HCT116 (cell line): ENCODE measurements around the gene IRF8. TPM values are rescaled to one million over a fixed set of nuclear protein-coding genes. Genes with fewer than 3 reads are reported as not detected.

ENCODE experiments used
- ATAC-seq: fragments of 200-7000 bp; cut with Tn5 transposase; 2 replicates; pipeline ENCODE4 v1.9.1; 2020; ENCODE audit warnings: mild to moderate bottlenecking, moderate library complexity
- Bru-seq: library from RNA; stranded (reverse); fragments of 400-500 nt; gene quantifications from one replicate; lab custom pipeline; 2021; lab: Mats Ljungman, UMichigan
- BruChase-seq, 2 experiments: library from RNA; stranded (reverse); fragments of 400-500 nt; gene quantifications; one replicate each; lab custom pipeline; 2021; lab: Mats Ljungman, UMichigan
- BruUV-seq: library from RNA; stranded (reverse); fragments of 400-500 nt; replicated peaks from 2 replicates; lab custom pipeline; 2021; lab: Mats Ljungman, UMichigan
- CTCF ChIA-PET: fragments of 300-600 bp; sonication (Branson Sonifier 250); formaldehyde crosslinking; loops from one replicate; lab custom pipeline; 2021; ENCODE audit warnings: antibody characterized with exemption; lab: Charles Lee
- POLR2A ChIA-PET: fragments of 300-600, 350-600 bp; sonication (Branson Sonifier 250); formaldehyde crosslinking; loops from one replicate; lab custom pipeline; 2021; ENCODE audit warnings: antibody characterized with exemption; lab: Charles Lee
- RAD21 ChIA-PET, 2 experiments: fragments of 300-600 bp; sonication (Branson Sonifier 250); formaldehyde crosslinking; loops; one replicate each; lab custom pipeline; 2023; ENCODE audit warnings: low total read pairs in 2 of 2; ENCODE audit not compliant: uncharacterized antibody in 2 of 2, unreplicated experiment in 2 of 2, low non-redundant PET in 1 of 2; lab: Charles Lee
- DNase-seq: peaks from one replicate; pipeline ENCODE4 v3.0.0-alpha.2; 2010; ENCODE audit warnings: low read depth, low spot score
- H2AFZ ChIP-seq: fragments of 200-600 bp; shearing (Covaris generic), sonication (generic); 2 replicates; pipeline ENCODE4 v1.6.1; 2017; ENCODE audit warnings: low read depth, mixed run types, mixed read lengths, antibody characterized with exemption, low read length; ENCODE audit not compliant: poor library complexity, severe bottlenecking
- H3K27ac ChIP-seq: 2 replicates; pipeline ENCODE4 v1.5.1; 2012; ENCODE audit warnings: low read depth, low read length
- H3K27me3 ChIP-seq: fragments of 200-600 bp; sonication (generic); 2 replicates; pipeline ENCODE4 v1.6.1; 2016; ENCODE audit warnings: mixed run types, low read length, mixed read lengths; ENCODE audit not compliant: insufficient read depth
- H3K36me3 ChIP-seq, 2 experiments: fragments of 200-500 bp in 1 of 2; fragments of 200-600 bp in 1 of 2; sonication (Bioruptor generic) in 1 of 2; sonication (generic) in 1 of 2; 2 replicates each; pipeline versions ENCODE4 v1.5.1 to v1.6.1; 2014 to 2016; ENCODE audit warnings: low read length in 2 of 2, inconsistent platforms in 1 of 2, mixed read lengths in 1 of 2, mixed run types in 1 of 2; ENCODE audit not compliant: insufficient read depth in 2 of 2, control insufficient read depth in 1 of 2
- H3K4me1 ChIP-seq, 2 experiments: fragments of 200-600 bp in 1 of 2; sonication (generic) in 1 of 2; 2 replicates each; pipeline versions ENCODE4 v1.5.1 to v1.6.1; 2012 to 2017; ENCODE audit warnings: low read length in 2 of 2, inconsistent platforms in 1 of 2, mild to moderate bottlenecking in 1 of 2, mixed read lengths in 1 of 2, mixed run types in 1 of 2, moderate library complexity in 1 of 2; ENCODE audit not compliant: insufficient read depth in 2 of 2, control insufficient read depth in 1 of 2
- H3K4me2 ChIP-seq: fragments of 200-600 bp; sonication (generic); 2 replicates; pipeline ENCODE4 v1.6.1; 2017; ENCODE audit warnings: mixed run types, low read length, mixed read lengths
- H3K4me3 ChIP-seq, 2 experiments: fragments of 200-600 bp in 1 of 2; sonication (generic) in 1 of 2; replicated peaks in 1 of 2; 2 replicates each; pipeline ENCODE4 v1.5.1; 2011 to 2016; ENCODE audit warnings: low read length in 2 of 2, control low read depth in 1 of 2, low read depth in 1 of 2, mild to moderate bottlenecking in 1 of 2, mixed read lengths in 1 of 2, mixed run types in 1 of 2
- H3K79me2 ChIP-seq: fragments of 200-600 bp; sonication (generic); 2 replicates; pipeline ENCODE4 v1.6.1; 2017; ENCODE audit warnings: mild to moderate bottlenecking, mixed run types, low read length, moderate library complexity, mixed read lengths; ENCODE audit not compliant: insufficient read depth
- H3K9ac ChIP-seq: fragments of 200-600 bp; sonication (generic); 2 replicates; pipeline ENCODE4 v1.6.1; 2016; ENCODE audit warnings: low read length, mixed read lengths
- H3K9me2 ChIP-seq: fragments of 200-600 bp; sonication (generic), shearing (Covaris generic); 2 replicates; pipeline ENCODE4 v1.6.1; 2017; ENCODE audit warnings: mixed run types, mild to moderate bottlenecking, moderate library complexity; ENCODE audit not compliant: insufficient read depth
- H3K9me3 ChIP-seq, 2 experiments: fragments of 200-500 bp in 1 of 2; fragments of 200-600 bp in 1 of 2; sonication (Bioruptor generic) in 1 of 2; sonication (generic) in 1 of 2; 2 replicates each; pipeline ENCODE4 v1.6.1; 2014 to 2017; ENCODE audit warnings: low read length in 2 of 2, mixed read lengths in 2 of 2, inconsistent platforms in 1 of 2, low read depth in 1 of 2, mild to moderate bottlenecking in 1 of 2, mixed run types in 1 of 2, moderate library complexity in 1 of 2; ENCODE audit not compliant: control insufficient read depth in 1 of 2, insufficient read depth in 1 of 2
- H4K20me1 ChIP-seq: fragments of 200-600 bp; sonication (generic), shearing (Covaris generic); 2 replicates; pipeline ENCODE4 v1.6.1; 2017; ENCODE audit warnings: mixed run types, mild to moderate bottlenecking, moderate library complexity; ENCODE audit not compliant: insufficient read depth
- EGR1 ChIP-seq: IDR thresholded peaks from 2 replicates; pipeline ENCODE4 v1.6.1; 2012; ENCODE audit warnings: low read depth
- ELF1 ChIP-seq: IDR thresholded peaks from 2 replicates; pipeline ENCODE4 v1.6.1; 2012; ENCODE audit warnings: low read depth, borderline replicate concordance
- EZH2 ChIP-seq: fragments of 200-600 bp; sonication (generic); IDR thresholded peaks from 2 replicates; pipeline ENCODE4 v1.6.1; 2017; ENCODE audit warnings: antibody characterized with exemption, mixed run types
- FOSL1 ChIP-seq: IDR thresholded peaks from 2 replicates; pipeline ENCODE4 v1.6.1; 2012; ENCODE audit warnings: low read depth
- JUND ChIP-seq: IDR thresholded peaks from 2 replicates; pipeline ENCODE4 v1.6.1; 2012
- POLR2A ChIP-seq: IDR thresholded peaks from 2 replicates; pipeline ENCODE4 v1.7.0; 2011; ENCODE audit warnings: borderline replicate concordance; ENCODE audit not compliant: insufficient read depth, insufficient read length; ENCODE audit errors: extremely low read depth
- RAD21 ChIP-seq: IDR thresholded peaks from 2 replicates; pipeline ENCODE4 v1.6.1; 2012; ENCODE audit warnings: low read depth, mild to moderate bottlenecking
- SIN3A ChIP-seq: IDR thresholded peaks from 2 replicates; pipeline ENCODE4 v1.6.1; 2012; ENCODE audit warnings: low read depth
- SRF ChIP-seq: IDR thresholded peaks from 2 replicates; pipeline ENCODE4 v1.6.1; 2012; ENCODE audit warnings: low read depth
- TCF7L2 ChIP-seq: IDR thresholded peaks from 2 replicates; pipeline ENCODE4 v1.7.0; 2011; ENCODE audit warnings: borderline replicate concordance, inconsistent platforms; ENCODE audit not compliant: insufficient read depth, insufficient read length; ENCODE audit errors: extremely low read depth
- YY1 ChIP-seq: IDR thresholded peaks from 2 replicates; pipeline ENCODE4 v1.6.1; 2011; ENCODE audit warnings: low read length, low read depth, moderate library complexity, mild to moderate bottlenecking; ENCODE audit not compliant: insufficient replicate concordance; ENCODE audit errors: extremely low read depth
- ZBTB33 ChIP-seq: IDR thresholded peaks from 2 replicates; pipeline ENCODE4 v1.6.1; 2011; ENCODE audit warnings: mild to moderate bottlenecking, low read length, moderate library complexity; ENCODE audit not compliant: insufficient replicate concordance; ENCODE audit errors: extremely low read depth
- ZFX ChIP-seq: fragments of 450-650 bp; IDR thresholded peaks from 2 replicates; pipeline ENCODE4 v1.6.1; 2017
- intact Hi-C: fragments of 100-400 bp; cut with micrococcal nuclease; formaldehyde crosslinking; loops from 2 replicates; pipeline ENCODE4 v1.10.0; 2022
- long read RNA-seq: library from polyadenylated mRNA; unstranded; transcript quantifications from one replicate; pipeline ENCODE4 v2.0.0, GENCODE V29; 2021; ENCODE audit not compliant: unreplicated experiment
- polyA plus RNA-seq: library from polyadenylated mRNA; unstranded; fragments of >200 nt; gene quantifications from 2 replicates; pipeline ENCODE4 v1.2.1, GENCODE V29; 2012; ENCODE audit warnings: missing spikeins
- total RNA-seq: library from RNA; stranded (reverse); gene quantifications from one replicate; pipeline ENCODE4 v1.2.1, GENCODE V29; 2021; ENCODE audit not compliant: unreplicated experiment
- TF ChIP-seq, protein P1 (sequence below): IDR thresholded peaks from 2 replicates; pipeline ENCODE4 v1.6.1; 2012; ENCODE audit warnings: low read depth
- TF ChIP-seq, protein P2 (sequence below), 3 experiments: fragments of 200-600 bp in 1 of 3; sonication (generic) in 1 of 3; IDR thresholded peaks in 2 of 3; conservative IDR thresholded peaks in 1 of 3; 2 replicates each; pipeline ENCODE4 v1.5.1; 2012 to 2017; ENCODE audit warnings: low read depth in 2 of 3, low read length in 2 of 3, antibody characterized with exemption in 1 of 3, borderline replicate concordance in 1 of 3, control low read depth in 1 of 3, mild to moderate bottlenecking in 1 of 3, mixed read lengths in 1 of 3, mixed run types in 1 of 3, moderate library complexity in 1 of 3; ENCODE audit not compliant: insufficient read depth in 1 of 3
- TF ChIP-seq, protein P3 (sequence below): IDR thresholded peaks from 2 replicates; pipeline ENCODE4 v1.6.1; 2012

IRF8 gene
- 0.61 TPM for total RNA-seq
- polyA plus RNA-seq, result not detected in 2 replicates
- not detected for Bru-seq, nascent RNA
- not detected for BruChase-seq, experiment 1, labeled RNA remaining after a 6-hour chase
- BruChase-seq, experiment 2, labeled RNA remaining after a 2-hour chase, result not detected
- long read RNA-seq, result 0 reads

GRCh38 chr16:85898521-85899442, at the start of gene IRF8:
Gene IRF8, plus strand, starts transcription at chr16:85899162. Its CDS starts 3,854 bp downstream, at chr16:85903016.
- Histone ChIP-seq H2AFZ (no peak within 1 kb of the TSS), H3K9me2 (no peaks in the 10 kb centered on the region)
- intact Hi-C loops, result no loop called here

More at GRCh38 chr16:85898521-85899442, at the start of gene IRF8:
- ATAC-seq, result no peak
- Histone ChIP-seq H3K79me2 (no peaks in the 10 kb centered on the region), H3K27ac (no peak within 1 kb of the TSS), H3K9ac (no peak within 1 kb of the TSS), H3K27me3 (peaks cover 28% of the 10 kb centered on the region; the same call in 1 of the 2 replicates), H3K9me3 (no peaks in the 10 kb centered on the region), H3K4me1 (no peaks in the 10 kb centered on the region), H3K4me2 (no peak within 1 kb of the TSS), H4K20me1 (no peaks in the 10 kb centered on the region), H3K36me3 (no peaks in the 10 kb centered on the region), H3K4me3 (no peak within 1 kb of the TSS)
- ChIA-PET CTCF (interaction anchor here (1.1 kb wide), 1 partner anchor 77 kb away, joined by 3 read pairs; no protein-coding TSS in a partner anchor), POLR2A (no interaction called here), RAD21 (no interaction called here)
- TF ChIP-seq POLR2A (no peak), FOSL1 (no peak), RAD21 (no peak), JUND (no peak), ELF1 (no peak), EGR1 (no peak), SRF (no peak), SIN3A (no peak), EZH2 (no peak), ZBTB33 (no peak), TCF7L2 (no peak), ZFX (no peak), YY1 (no peak)
- TF ChIP-seq, protein P1, sequence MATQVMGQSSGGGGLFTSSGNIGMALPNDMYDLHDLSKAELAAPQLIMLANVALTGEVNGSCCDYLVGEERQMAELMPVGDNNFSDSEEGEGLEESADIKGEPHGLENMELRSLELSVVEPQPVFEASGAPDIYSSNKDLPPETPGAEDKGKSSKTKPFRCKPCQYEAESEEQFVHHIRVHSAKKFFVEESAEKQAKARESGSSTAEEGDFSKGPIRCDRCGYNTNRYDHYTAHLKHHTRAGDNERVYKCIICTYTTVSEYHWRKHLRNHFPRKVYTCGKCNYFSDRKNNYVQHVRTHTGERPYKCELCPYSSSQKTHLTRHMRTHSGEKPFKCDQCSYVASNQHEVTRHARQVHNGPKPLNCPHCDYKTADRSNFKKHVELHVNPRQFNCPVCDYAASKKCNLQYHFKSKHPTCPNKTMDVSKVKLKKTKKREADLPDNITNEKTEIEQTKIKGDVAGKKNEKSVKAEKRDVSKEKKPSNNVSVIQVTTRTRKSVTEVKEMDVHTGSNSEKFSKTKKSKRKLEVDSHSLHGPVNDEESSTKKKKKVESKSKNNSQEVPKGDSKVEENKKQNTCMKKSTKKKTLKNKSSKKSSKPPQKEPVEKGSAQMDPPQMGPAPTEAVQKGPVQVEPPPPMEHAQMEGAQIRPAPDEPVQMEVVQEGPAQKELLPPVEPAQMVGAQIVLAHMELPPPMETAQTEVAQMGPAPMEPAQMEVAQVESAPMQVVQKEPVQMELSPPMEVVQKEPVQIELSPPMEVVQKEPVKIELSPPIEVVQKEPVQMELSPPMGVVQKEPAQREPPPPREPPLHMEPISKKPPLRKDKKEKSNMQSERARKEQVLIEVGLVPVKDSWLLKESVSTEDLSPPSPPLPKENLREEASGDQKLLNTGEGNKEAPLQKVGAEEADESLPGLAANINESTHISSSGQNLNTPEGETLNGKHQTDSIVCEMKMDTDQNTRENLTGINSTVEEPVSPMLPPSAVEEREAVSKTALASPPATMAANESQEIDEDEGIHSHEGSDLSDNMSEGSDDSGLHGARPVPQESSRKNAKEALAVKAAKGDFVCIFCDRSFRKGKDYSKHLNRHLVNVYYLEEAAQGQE, result no peak
- TF ChIP-seq, protein P2, sequence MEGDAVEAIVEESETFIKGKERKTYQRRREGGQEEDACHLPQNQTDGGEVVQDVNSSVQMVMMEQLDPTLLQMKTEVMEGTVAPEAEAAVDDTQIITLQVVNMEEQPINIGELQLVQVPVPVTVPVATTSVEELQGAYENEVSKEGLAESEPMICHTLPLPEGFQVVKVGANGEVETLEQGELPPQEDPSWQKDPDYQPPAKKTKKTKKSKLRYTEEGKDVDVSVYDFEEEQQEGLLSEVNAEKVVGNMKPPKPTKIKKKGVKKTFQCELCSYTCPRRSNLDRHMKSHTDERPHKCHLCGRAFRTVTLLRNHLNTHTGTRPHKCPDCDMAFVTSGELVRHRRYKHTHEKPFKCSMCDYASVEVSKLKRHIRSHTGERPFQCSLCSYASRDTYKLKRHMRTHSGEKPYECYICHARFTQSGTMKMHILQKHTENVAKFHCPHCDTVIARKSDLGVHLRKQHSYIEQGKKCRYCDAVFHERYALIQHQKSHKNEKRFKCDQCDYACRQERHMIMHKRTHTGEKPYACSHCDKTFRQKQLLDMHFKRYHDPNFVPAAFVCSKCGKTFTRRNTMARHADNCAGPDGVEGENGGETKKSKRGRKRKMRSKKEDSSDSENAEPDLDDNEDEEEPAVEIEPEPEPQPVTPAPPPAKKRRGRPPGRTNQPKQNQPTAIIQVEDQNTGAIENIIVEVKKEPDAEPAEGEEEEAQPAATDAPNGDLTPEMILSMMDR (IDR thresholded peaks at IDR 0.05 in 2 of 3, conservative IDR thresholded peaks at IDR 0.05 in 1 of 3; ENCODE audit: borderline replicate concordance in 1 of 3, insufficient read depth in 1 of 3, low read depth in 2 of 3, low read length in 2 of 3), result no peak
- TF ChIP-seq, protein P3, sequence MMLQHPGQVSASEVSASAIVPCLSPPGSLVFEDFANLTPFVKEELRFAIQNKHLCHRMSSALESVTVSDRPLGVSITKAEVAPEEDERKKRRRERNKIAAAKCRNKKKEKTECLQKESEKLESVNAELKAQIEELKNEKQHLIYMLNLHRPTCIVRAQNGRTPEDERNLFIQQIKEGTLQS, result no peak
- no peak for DNase-seq
- BruUV-seq, result no TSS peak
